Measurements from ENCODE around the gene CLK4.

The CLK4 gene
- total RNA-seq = 103 to 130 reads per million in 2 donors

- DNase-seq = peak; percentile 95
Measured at GRCh38 chr5:178626484-178627258, at the start of gene CLK4. Gene CLK4, minus strand, starts transcription at chr5:178627050. Its CDS starts 3,634 bp downstream, at chr5:178623416.

GRCh38 chr5:178675922-178676321, 49.1 kb upstream of the CLK4 start:
- no peak for DNase-seq

DNA sequence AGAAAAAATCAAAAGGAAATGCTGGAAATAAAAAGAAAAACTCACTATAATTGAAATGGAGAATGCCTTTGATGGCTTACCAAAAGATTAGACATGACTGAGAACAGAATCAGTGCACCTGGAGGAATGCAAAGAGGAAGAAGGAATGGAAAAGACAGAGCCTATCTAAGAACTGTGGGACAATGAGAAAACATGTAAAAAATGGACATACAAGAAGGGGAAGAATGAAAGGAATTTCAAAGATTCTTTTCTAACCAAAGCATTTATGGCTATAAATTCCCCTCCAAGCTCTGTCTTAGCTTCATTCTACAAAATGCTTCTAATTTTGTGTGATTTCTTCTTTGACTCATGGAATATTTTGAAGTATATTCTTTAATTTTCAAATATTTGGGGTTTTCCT, 47.5 kb upstream of the CLK4 start:
- DNase-seq = no peak

GRCh38 chr5:178673801-178674295, 47.0 kb upstream of the CLK4 start:
- no peak for DNase-seq

DNA sequence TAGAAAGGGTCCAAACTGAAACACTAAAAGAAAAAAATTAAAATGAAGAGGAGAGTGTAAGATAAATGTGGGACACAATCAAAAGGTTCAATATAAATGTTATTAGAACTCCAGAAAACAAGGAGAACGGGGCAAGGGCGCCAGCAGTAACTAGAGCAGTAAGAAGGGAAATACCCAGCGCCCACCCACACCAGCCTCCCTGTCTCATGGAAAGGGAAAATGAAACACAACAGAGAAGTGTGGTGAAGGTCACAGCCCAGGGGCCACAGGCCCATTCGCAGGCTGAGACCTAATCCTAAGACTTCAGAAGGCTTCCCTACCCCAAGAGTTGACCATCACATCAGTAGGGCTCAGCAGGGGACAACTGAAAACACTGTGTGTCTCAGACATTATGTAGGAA, 45.8 kb upstream of the CLK4 start:
- DNase-seq = no peak

DNA sequence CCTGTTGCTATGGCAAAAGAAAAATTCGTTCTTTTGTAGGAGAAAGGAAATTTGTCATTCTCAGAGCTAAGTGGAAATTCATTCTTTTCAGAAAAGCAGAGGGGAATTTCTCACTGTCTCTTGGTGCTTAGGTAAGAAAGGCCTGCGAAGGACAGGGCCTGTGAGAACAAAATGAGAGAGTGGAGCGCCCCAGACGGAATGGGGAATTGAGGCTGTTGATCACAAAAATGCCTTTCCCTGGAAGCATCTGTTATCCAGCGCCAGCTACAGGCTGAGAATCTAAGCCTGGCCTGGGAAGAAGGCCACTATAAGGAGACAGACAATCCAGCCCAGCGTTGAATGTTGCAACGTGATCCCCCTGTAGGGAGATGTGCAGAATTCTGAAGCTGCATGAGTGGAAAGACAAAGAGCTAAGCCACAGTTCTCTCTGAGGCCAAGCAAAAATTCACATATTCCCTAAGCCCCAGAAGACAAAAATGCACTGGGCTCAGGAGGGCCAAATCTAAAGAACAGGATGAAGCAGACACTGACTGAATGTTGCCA, 44.8 kb upstream of the CLK4 start:
- no peak for DNase-seq

GRCh38 chr5:178670351-178670885, 43.6 kb upstream of the CLK4 start:
- no peak for DNase-seq

DNA sequence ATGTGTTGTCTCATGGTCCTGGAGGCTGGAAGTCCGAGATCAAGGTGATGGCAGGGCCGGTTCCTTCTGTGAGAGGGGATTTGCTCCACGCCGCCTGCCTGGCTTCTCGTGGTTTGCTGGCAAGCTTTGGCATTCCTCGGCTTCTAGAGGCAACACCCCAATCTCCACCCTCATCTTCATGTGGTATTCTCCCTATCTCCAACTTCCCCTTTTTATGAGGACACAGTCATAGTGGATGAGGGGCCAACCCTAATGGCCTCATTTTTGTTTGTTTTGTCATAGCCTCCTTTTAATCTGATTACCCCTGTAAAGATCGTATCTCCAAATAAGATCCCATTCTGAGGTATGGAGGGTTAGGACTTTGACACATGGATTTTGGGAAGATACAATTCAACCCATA, 41.7 kb upstream of the CLK4 start:
- DNase-seq = no peak

DNA sequence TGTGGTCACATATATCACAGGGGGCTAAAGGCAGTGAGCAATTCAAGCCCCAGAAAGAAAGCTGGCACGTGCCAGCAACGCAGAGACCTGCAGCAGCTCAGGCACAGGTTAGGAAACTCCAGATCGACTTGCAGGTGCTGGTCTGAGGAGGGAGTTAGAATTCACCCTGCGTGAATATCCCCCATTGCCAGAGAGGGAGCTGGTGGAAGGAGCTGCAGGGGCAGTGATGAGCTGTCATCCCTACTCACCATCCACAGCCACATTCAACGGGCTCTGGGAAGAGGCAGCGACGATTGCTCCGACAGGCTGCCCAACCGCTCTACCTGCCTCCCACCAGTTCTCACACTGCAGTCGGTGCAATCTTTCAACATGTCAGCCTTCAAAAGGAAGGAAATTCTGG, 40.8 kb upstream of the CLK4 start:
- no peak for DNase-seq

- DNase-seq = no peak
Measured at GRCh38 chr5:178667101-178667500, 40.3 kb upstream of the CLK4 start.

- DNase-seq = no peak
Measured at GRCh38 chr5:178664141-178664540, 37.3 kb upstream of the CLK4 start.

DNA sequence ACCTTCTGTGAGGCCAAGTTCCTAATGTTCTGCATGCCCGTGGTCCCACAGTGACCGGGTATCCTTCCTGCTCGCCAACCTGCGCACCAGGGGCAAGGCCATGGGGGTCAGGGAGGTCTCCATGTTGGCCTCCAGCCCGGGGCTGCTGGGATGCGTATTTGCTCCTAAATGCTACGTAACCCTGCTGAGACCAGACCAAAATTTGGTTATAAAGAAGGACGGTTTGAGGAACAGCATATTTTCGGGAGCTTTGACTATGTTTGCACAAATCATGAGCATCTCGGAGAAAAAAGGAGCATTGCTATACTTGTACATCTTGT, 35.7 kb upstream of the CLK4 start:
- no peak for DNase-seq

- DNase-seq = no peak
Measured at GRCh38 chr5:178661836-178662540, 35.1 kb upstream of the CLK4 start.

DNA sequence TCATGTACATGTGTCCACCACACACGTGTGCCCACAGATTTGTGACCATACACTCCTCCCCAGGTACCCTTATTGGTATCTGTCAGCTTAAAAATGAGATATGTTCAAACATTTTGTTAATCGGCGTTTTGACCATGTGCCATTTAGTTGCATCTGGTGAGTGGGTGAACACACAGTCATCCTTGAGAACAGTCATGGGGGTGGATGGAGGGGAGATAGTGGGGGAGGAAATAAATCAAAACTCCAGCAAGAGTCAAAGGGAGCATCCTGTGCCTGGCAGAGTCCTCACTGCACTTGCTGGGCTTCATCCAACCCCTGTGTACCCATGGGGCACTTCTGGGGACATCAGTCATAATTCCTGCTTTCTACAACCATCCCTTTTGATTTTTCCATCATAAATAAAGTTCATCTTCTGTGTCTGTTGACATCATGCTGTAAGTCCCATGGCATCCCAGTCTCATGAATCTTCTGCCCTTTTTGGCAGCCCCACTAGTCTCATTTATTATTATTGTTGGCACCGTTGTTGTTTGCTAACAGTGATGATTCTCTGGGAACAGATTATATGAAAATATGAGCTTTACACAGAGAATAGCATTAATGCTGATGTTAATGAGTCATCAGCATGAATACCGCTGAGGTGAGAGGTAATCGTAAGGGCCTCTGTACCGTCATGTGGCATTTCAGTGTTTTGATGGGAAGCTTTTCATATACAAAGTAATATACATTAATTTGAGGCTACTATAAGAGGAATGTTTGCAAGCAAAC, 24.4 kb upstream of the CLK4 start:
- DNase-seq = no peak

- no peak for DNase-seq
Measured at GRCh38 chr5:178650214-178650613, 23.4 kb upstream of the CLK4 start.

DNA sequence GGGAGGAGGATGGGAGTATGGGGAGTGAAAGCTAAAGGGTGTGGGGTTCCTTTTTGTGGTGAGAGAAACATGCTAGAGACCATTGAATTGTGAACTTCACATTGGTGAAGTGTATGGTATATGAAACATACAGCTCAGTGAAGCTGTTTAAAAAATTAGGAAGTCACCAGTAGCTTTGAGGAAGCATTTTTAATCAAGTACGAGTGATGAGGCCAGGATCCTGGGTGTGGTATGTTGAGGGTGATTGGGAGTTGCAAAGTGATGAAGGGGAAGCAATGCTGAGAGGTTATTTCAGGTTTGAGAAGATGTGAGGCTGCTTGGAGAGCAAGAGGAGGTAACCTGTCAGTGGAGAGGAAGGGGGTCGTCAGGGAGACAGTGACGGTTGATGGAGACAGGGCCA, 22.7 kb upstream of the CLK4 start:
- no peak for DNase-seq

DNA sequence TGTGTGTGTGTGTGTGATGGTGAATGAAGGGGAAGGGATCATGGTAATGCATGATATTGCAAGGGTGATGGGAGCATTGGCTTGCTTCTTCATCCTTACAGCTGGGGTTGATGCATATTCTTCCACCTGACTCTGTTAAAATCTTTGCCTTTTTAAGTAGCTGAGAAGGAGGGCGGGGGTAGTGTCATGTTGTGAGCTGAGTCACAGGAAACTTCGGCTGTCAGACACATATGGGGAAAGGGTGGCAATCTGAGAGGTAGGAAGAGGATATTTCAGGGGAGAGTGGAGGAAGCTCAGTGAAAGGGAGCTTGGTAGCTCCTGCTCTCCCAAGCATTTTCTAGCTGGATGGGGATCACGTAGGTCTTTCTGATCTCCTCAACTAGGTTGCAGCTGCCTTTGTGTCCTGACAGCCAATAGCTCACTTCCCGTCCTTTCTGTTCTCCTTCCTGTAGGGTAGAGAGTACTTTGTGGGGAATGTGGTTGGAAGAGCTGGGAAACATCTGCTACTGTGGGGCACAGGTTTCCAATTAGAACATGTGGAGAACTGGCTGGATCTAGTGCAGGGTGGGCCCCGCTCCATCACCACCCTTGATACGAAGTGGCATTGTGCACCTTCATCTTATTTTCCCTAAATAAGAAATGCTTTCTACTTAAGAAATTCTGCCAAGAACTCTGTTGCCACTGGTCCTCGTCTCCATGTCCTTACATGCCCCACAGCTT, 18.1 kb upstream of the CLK4 start:
- DNase-seq = no peak

- no peak for DNase-seq
Measured at GRCh38 chr5:178642351-178642909, 15.6 kb upstream of the CLK4 start.

- no peak for DNase-seq
Measured at GRCh38 chr5:178641711-178642110, 14.9 kb upstream of the CLK4 start.

GRCh38 chr5:178640331-178641045, 13.6 kb upstream of the CLK4 start:
- no peak for DNase-seq

- no peak for DNase-seq
Measured at GRCh38 chr5:178637356-178638074, 10.7 kb upstream of the CLK4 start.

Data from activated gamma-delta T cell (primary cell).